ENCODE results near the gene IGSF5.
"Not testable (repeated sequence)": the region's sequence is repeated elsewhere in the genome, so short reads cannot be mapped to it uniquely, and the experiment has no call there.

The IGSF5 gene

GRCh38 chr21:39744883-39745282, at the start of gene IGSF5:
Gene IGSF5 (plus strand): TSS chr21:39745183. CDS start chr21:39745510, 327 bp downstream.
- not testable (repeated sequence) for H3K4me3 ChIP-seq, H3K27ac ChIP-seq

- Histone ChIP-seq H3K4me3 (no peak overlapping the region), H3K27ac (no peak overlapping the region)
These were observed 48.8 kb upstream of the IGSF5 start for GRCh38 chr21:39696196-39696595.

GRCh38 chr21:39696618-39697017, 48.4 kb upstream of the IGSF5 start:
- Histone ChIP-seq H3K4me3 (no peak overlapping the region), H3K27ac (no peak overlapping the region)

- no peak overlapping the region for H3K27ac ChIP-seq
- no peak overlapping the region for H3K4me3 ChIP-seq
These were observed 44.7 kb upstream of the IGSF5 start for GRCh38 chr21:39700318-39700717.

- Histone ChIP-seq H3K27ac (no peak overlapping the region), H3K4me3 (no peak overlapping the region)
These were observed 41.4 kb upstream of the IGSF5 start for GRCh38 chr21:39703578-39703977.

- no peak overlapping the region for H3K27ac ChIP-seq
These were observed 39.1 kb upstream of the IGSF5 start for GRCh38 chr21:39705849-39706248.

GRCh38 chr21:39707316-39707715, 37.7 kb upstream of the IGSF5 start:
- H3K4me3 ChIP-seq, result no peak overlapping the region
- H3K27ac ChIP-seq, result no peak overlapping the region

More at GRCh38 chr21:39705849-39706248, 39.1 kb upstream of the IGSF5 start:
- H3K4me3 ChIP-seq, result no peak overlapping the region

- Histone ChIP-seq H3K4me3 (no peak overlapping the region), H3K27ac (no peak overlapping the region)
These were observed 34.1 kb upstream of the IGSF5 start for GRCh38 chr21:39710866-39711265.

- H3K27ac ChIP-seq, result no peak overlapping the region
- H3K4me3 ChIP-seq, result no peak overlapping the region
These were observed 32.7 kb upstream of the IGSF5 start for GRCh38 chr21:39712273-39712672.

- H3K4me3 ChIP-seq, result no peak overlapping the region
- H3K27ac ChIP-seq, result no peak overlapping the region
These were observed 32.0 kb upstream of the IGSF5 start for GRCh38 chr21:39712976-39713375.

GRCh38 chr21:39713905-39714304, 31.1 kb upstream of the IGSF5 start:
- Histone ChIP-seq H3K27ac (no peak overlapping the region), H3K4me3 (no peak overlapping the region)

GRCh38 chr21:39714331-39714730, 30.7 kb upstream of the IGSF5 start:
- Histone ChIP-seq H3K27ac (no peak overlapping the region), H3K4me3 (no peak overlapping the region)

- no peak overlapping the region for H3K4me3 ChIP-seq
- no peak overlapping the region for H3K27ac ChIP-seq
These were observed 29.1 kb upstream of the IGSF5 start for GRCh38 chr21:39715804-39716397.

GRCh38 chr21:39720126-39720778, 24.7 kb upstream of the IGSF5 start:
- no peak overlapping the region for H3K27ac ChIP-seq
- no peak overlapping the region for H3K4me3 ChIP-seq

- Histone ChIP-seq H3K4me3 (no peak overlapping the region), H3K27ac (no peak overlapping the region)
These were observed 23.1 kb upstream of the IGSF5 start for GRCh38 chr21:39721885-39722284.

- Histone ChIP-seq H3K4me3 (no peak overlapping the region), H3K27ac (no peak overlapping the region)
These were observed 20.0 kb upstream of the IGSF5 start for GRCh38 chr21:39724944-39725343.

- no peak overlapping the region for H3K4me3 ChIP-seq
- H3K27ac ChIP-seq, result no peak overlapping the region
These were observed 18.9 kb upstream of the IGSF5 start for GRCh38 chr21:39726133-39726532.

- H3K4me3 ChIP-seq, result no peak overlapping the region
- no peak overlapping the region for H3K27ac ChIP-seq
These were observed 17.4 kb upstream of the IGSF5 start for GRCh38 chr21:39727401-39728120.

- H3K4me3 ChIP-seq, result no peak overlapping the region
- H3K27ac ChIP-seq, result no peak overlapping the region
These were observed 16.6 kb upstream of the IGSF5 start for GRCh38 chr21:39728341-39728740.

GRCh38 chr21:39730418-39731157, 14.4 kb upstream of the IGSF5 start:
- no peak overlapping the region for H3K4me3 ChIP-seq
- no peak overlapping the region for H3K27ac ChIP-seq
